HepG2 (cell line): Measurements from ENCODE around the gene ANKZF1. TPM values are rescaled to one million over a fixed set of nuclear protein-coding genes. Genes with fewer than 3 reads are reported as not detected.

Experiments
- BCL3 ChIP-seq: sonication (generic); formaldehyde crosslinking; IDR thresholded peaks from 2 replicates; pipeline ENCODE4 v1.5.1; 2020; ENCODE audit warnings: mild to moderate bottlenecking, missing genetic modification reagents, moderate library complexity
- ELF4 ChIP-seq: sonication (generic); formaldehyde crosslinking; IDR thresholded peaks from 2 replicates; pipeline ENCODE4 v1.5.0; 2020; ENCODE audit warnings: missing genetic modification reagents, mild to moderate bottlenecking, moderate library complexity, borderline replicate concordance
- HNF4A ChIP-seq: sonication (generic); formaldehyde crosslinking; IDR thresholded peaks from 2 replicates; pipeline ENCODE4 v1.4.0; 2020; ENCODE audit warnings: missing genetic modification reagents
- JUNB ChIP-seq: sonication (generic); formaldehyde crosslinking; IDR thresholded peaks from 2 replicates; pipeline ENCODE4 v1.8.0; 2022; ENCODE audit warnings: missing genetic modification reagents, mild to moderate bottlenecking, borderline replicate concordance
- MBD4 ChIP-seq: IDR thresholded peaks from 2 replicates; pipeline ENCODE4 v1.6.1; 2012; ENCODE audit warnings: low read length, inconsistent platforms, borderline replicate concordance
- MLLT10 ChIP-seq: sonication (generic); formaldehyde crosslinking; IDR thresholded peaks from 2 replicates; pipeline ENCODE4 v1.4.0; 2020; ENCODE audit warnings: missing genetic modification reagents
- NFIB ChIP-seq: sonication (generic); formaldehyde crosslinking; IDR thresholded peaks from 2 replicates; pipeline ENCODE4 v1.9.0; 2021; ENCODE audit warnings: missing genetic modification reagents, mild to moderate bottlenecking, borderline replicate concordance
- PLSCR1 ChIP-seq: sonication (generic); formaldehyde crosslinking; IDR thresholded peaks from 2 replicates; pipeline ENCODE4 v1.5.0; 2020; ENCODE audit warnings: missing genetic modification reagents, mild to moderate bottlenecking, borderline replicate concordance
- POLR2A ChIP-seq, 2 experiments: IDR thresholded peaks; 2 replicates each; pipeline ENCODE4 v1.6.1; 2011; ENCODE audit warnings: low read depth in 2 of 2, low read length in 2 of 2, mild to moderate bottlenecking in 1 of 2, moderate library complexity in 1 of 2; ENCODE audit not compliant: insufficient read depth in 1 of 2
- RFX3 ChIP-seq: IDR thresholded peaks from 2 replicates; pipeline ENCODE4 v1.6.1; 2016; ENCODE audit warnings: missing biosample characterization, missing genetic modification reagents
- RXRA ChIP-seq: sonication (generic); formaldehyde crosslinking; IDR thresholded peaks from 2 replicates; pipeline ENCODE4 v1.5.1; 2020; ENCODE audit warnings: missing genetic modification reagents
- THAP7 ChIP-seq: sonication (generic); formaldehyde crosslinking; IDR thresholded peaks from 2 replicates; pipeline ENCODE4 v1.8.1; 2023; ENCODE audit warnings: mild to moderate bottlenecking, missing genetic modification reagents
- ZBTB10 ChIP-seq: sonication (generic); formaldehyde crosslinking; IDR thresholded peaks from 2 replicates; pipeline ENCODE4 v1.4.0; 2020; ENCODE audit warnings: missing genetic modification reagents, borderline replicate concordance
- ZGPAT ChIP-seq: IDR thresholded peaks from 2 replicates; pipeline ENCODE4 v1.6.1; 2016; ENCODE audit warnings: mild to moderate bottlenecking
- ZNF558 ChIP-seq: sonication (generic); formaldehyde crosslinking; IDR thresholded peaks from 2 replicates; pipeline ENCODE4 v1.9.0; 2022; ENCODE audit warnings: mild to moderate bottlenecking, missing genetic modification reagents, borderline replicate concordance
- ZNF572 ChIP-seq: sonication (generic); formaldehyde crosslinking; IDR thresholded peaks from 2 replicates; pipeline ENCODE4 v1.5.1; 2020; ENCODE audit warnings: mild to moderate bottlenecking, missing genetic modification reagents
- ZNF598 ChIP-seq: sonication (generic); formaldehyde crosslinking; IDR thresholded peaks from 2 replicates; pipeline ENCODE4 v1.5.1; 2020; ENCODE audit warnings: mild to moderate bottlenecking, missing genetic modification reagents, borderline replicate concordance
- ZNF740 ChIP-seq: sonication (generic); formaldehyde crosslinking; IDR thresholded peaks from 2 replicates; pipeline ENCODE4 v1.4.0; 2020; ENCODE audit warnings: missing genetic modification reagents
- ZSCAN12 ChIP-seq: sonication (generic); formaldehyde crosslinking; IDR thresholded peaks from 2 replicates; pipeline ENCODE4 v1.9.0; 2021; ENCODE audit warnings: mild to moderate bottlenecking, missing genetic modification reagents
- polyA plus RNA-seq, 8 experiments: library from polyadenylated mRNA; depleted of rRNA in 3 of 8; stranded (reverse) in 7 of 8; unstranded in 1 of 8; fragments of >200 nt; fragmentation: Illumina TruSeq in 4 of 8; extraction: Trizol in 4 of 8; gene quantifications; 2 replicates each; pipeline versions ENCODE4 v1.2.1 to v1.2.3, GENCODE V29; 2011 to 2016; ENCODE audit warnings: low read depth in 4 of 8, missing spikeins in 1 of 8, mixed read lengths in 1 of 8; ENCODE audit not compliant: insufficient read depth in 1 of 8
- total RNA-seq, 5 experiments: library from RNA; depleted of rRNA; stranded (reverse); fragments of >200 nt; fragmentation: Illumina TruSeq; extraction: Trizol; gene quantifications; 2 replicates each; pipeline ENCODE4 v1.2.3, GENCODE V29; 2016; ENCODE audit warnings: low read depth in 1 of 5

Gene ANKZF1
- total and polyA plus RNA-seq, 2 of the 13 experiments (the other 11 are each of a cell fraction or from before 2014, with no cell fraction given), result 25.3 to 128 TPM

GRCh38 chr2:219218217-219218731 is 11.3 kb upstream of the ANKZF1 start (continued):
- TF ChIP-seq ELF4 (CRISPR knock-in tag), result peak; percentile 24; the same call in 1 of the 2 replicates
- peak; percentile 88; the same call in 1 of the 2 replicates for TF ChIP-seq ZNF558 (CRISPR knock-in tag)
- TF ChIP-seq ZGPAT, result no peak
- TF ChIP-seq HNF4A (CRISPR knock-in tag), result no peak
- no peak for TF ChIP-seq BCL3 (CRISPR knock-in tag)
- TF ChIP-seq RXRA, result no peak
- TF ChIP-seq JUNB, result peak; percentile 52; the same call in 1 of the 2 replicates
- 0 out of 2 replicates have a peak, but pooled peaks have one; percentile 14 for TF ChIP-seq MLLT10 (CRISPR knock-in tag)
- TF ChIP-seq MBD4, result no peak
- 0 out of 2 replicates have a peak, but pooled peaks have one; percentile 32 for TF ChIP-seq ZNF740 (CRISPR knock-in tag)
- TF ChIP-seq PLSCR1 (CRISPR knock-in tag), result peak; percentile 55
- peak; percentile 86; the same call in 1 of the 2 replicates for TF ChIP-seq ZBTB10 (CRISPR knock-in tag)
- TF ChIP-seq ZNF598, result 0 out of 2 replicates have a peak, but pooled peaks have one; percentile 93
- peak; percentile 97 for TF ChIP-seq NFIB (CRISPR knock-in tag)
- peak; percentile 70 for TF ChIP-seq RFX3 (CRISPR knock-in tag)
- 0 out of 2 replicates have a peak, but pooled peaks have one; percentile 66 for TF ChIP-seq ZSCAN12
- TF ChIP-seq POLR2A (IDR thresholded peaks at IDR 0.05; ENCODE audit: insufficient read depth in 1 of 2, low read depth in 2 of 2, low read length in 2 of 2), result no peak
- TF ChIP-seq THAP7 (CRISPR knock-in tag), result 0 out of 2 replicates have a peak, but pooled peaks have one; percentile 16
- peak; percentile 90 for TF ChIP-seq ZNF572 (CRISPR knock-in tag)
